ENCODE results near the gene GRAPL.
"Not testable (repeated sequence)": the region's sequence is repeated elsewhere in the genome, so short reads cannot be mapped to it uniquely, and the experiment has no call there.

Gene GRAPL

GRCh38 chr17:19189781-19190405, 62.5 kb downstream of the GRAPL start:
- DNase-seq = not testable (repeated sequence)

GRCh38 chr17:19196382-19197204, 69.2 kb downstream of the GRAPL start:
- not testable (repeated sequence) for DNase-seq

- not testable (repeated sequence) for DNase-seq
Measured at GRCh38 chr17:19202448-19202847, 75.1 kb downstream of the GRAPL start.

- not testable (repeated sequence) for DNase-seq
Measured at GRCh38 chr17:19203429-19203828, 76.0 kb downstream of the GRAPL start.

Measured in CD4-positive, alpha-beta T cell treated with Interleukin-10 for 1 hour (primary cell).